Measurements from ENCODE around the gene WWC2.

Gene WWC2

DNA sequence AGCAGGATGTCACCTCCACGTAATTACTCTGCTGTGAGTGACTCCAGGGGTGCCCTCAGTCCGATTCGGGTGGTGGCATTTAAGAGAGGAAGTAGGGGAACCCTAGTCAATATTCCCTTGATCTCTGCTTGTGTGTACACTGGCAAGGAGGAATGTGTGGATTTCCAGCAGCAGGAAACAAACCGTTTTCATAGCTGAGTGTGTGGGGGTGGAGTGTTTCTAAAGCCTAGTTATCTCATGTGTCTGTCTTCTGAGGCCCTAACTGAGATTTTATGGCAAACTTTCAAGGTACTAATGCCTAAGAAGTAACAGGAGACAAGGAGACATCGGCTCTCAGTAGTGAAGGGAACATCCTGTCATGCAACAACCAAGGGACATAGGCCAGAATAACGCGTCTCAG, 229.8 kb downstream of the WWC2 start:
- no peak for DNase-seq (ENCODE audit: low read depth, low spot score)

- DNase-seq (ENCODE audit: low read depth, low spot score), result no peak
Observed at GRCh38 chr4:183329244-183329643, 230.2 kb downstream of the WWC2 start.

DNA sequence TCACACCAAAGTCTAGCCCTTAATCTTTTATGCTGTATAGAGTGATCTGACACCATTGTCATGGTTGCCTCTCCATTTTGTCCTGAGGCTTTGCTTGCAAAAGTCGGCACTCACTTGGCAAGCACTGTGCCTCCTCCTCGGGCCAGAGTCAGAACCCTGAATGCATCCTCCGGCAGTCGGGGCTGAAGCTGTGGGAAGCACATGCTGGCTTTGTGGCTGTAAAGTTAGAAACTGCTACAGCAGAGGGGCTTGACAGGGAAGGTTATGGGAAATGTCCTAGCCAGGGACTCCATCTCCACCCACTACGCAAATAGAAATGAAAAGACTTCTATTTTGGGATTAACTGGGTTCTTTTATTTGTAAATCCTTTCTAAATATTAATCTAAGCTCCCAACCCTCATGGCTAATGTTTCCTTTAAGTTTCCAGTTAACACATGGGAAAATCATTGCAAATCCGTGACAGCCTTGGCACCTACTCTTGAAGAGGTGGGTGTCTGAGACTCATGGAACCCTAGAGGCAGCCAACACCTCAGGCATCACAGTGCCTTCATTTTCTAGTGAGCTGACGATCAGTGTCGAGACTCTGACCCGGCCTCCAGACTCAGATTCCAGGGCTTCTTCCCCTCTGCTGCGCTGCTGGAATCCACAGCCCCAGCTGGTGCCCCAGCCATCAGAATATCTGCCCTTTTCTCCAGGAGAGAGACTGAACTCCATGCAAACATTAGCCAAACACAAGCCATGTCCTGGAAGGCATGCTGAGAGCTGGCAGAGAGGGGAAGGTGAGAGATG, 231.1 kb downstream of the WWC2 start:
- no peak for DNase-seq (ENCODE audit: low read depth, low spot score)

DNA sequence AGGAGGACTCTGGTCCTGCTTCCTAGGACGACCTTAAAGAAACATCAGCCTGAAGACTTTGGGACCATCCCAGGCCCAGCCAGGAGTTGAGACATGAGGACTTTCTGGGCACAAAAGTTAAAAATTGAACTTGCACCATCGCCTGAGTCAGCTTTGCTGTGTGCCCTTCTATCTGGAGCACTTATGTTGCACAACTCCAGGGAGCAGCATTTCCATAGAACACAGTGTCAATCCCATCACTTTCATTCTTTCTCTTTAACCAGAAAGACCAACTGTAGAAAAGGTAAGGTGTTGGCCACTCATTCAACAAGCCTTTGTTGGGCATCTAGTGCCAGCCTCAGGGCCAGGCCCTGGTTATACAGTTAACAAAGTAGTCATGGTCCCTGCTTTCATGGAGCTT, 231.8 kb downstream of the WWC2 start:
- no peak for DNase-seq (ENCODE audit: low read depth, low spot score)

DNA sequence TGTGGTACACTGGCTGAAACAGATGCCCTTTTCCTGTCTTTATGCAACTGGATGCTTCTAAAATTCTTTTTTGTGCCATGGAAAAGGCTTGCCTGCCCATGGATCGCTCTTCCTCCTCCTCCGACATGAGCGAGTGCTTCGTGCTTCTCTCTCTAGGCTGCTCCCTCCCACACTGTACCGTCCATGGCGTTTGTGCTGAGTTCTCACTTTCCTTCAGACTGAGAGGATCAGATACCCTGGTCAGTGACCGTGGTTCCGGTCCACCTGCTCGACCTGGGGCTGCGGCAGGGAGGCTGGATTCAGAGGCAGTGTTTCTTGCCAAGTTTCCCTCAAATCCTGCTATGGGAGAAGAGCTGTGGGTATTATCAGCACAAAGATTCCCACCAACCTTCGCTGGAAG, 233.4 kb downstream of the WWC2 start:
- DNase-seq (ENCODE audit: low read depth, low spot score), result no peak

DNA sequence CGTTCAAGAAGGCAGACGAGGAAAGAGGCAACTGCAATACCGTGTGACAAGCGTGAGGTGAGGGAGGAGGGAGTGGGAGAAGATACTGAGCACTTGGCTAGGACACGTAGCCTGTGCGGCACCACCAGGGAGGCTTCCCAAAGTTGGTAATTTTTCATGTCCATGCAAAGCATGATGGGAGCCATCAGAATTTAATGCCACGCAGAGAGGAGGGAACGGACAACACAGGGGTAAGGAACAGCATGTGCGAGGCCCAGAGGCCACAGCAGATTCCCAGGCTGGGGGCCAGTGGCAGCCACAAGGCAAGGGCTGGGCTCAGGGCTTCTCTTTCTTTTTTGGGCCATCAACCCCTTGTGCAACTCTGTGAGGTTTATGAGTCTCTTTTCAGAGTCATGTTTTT, 234.1 kb downstream of the WWC2 start:
- no peak for DNase-seq (ENCODE audit: low read depth, low spot score)

DNA sequence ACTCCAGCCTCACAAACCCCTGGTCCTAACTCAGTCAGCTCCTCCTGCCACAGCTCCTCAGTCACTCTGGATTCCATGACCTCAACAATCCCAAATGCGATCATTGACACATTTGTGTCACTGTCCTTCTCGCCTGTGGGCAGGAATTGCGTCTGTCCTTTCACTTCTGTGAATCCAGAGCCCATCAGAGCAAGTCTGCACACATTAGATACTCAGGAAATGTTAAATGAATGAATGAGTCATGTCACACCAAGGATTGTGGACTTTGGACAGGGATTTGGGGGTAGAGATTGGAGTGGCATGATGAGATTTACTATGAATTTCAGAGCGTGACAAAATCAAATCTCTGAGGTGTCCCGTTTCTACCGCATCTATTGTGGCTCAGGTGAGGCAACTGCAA, 234.9 kb downstream of the WWC2 start:
- DNase-seq (ENCODE audit: low read depth, low spot score), result no peak

DNA sequence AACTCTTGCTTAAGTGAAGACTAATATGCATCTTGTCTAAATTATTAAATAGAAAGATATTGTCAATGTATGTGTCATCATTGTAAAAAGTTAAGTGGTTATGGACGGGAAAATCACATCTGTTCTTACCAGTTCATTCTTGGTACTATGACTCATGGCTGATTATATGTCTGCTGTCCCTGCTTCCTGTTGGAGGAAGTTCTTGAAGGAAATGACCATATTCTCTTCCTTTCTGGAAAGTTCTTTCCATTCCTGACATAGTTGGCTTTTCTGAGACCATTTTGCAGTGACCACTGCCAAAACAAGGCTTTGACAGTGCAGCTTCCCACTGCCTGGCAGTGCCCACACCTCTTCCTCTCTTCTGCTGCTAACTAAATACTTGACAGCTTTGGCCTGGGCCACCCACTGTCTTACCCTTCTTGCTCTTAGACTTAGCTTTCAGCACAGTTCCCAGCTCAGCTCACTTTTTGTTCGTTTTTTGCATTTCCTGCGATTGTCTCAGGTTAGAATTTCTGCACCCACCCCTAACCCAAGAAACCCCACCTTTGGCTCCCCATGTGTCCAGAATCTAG, 236.4 kb downstream of the WWC2 start:
- peak; percentile 26 for DNase-seq (ENCODE audit: low read depth, low spot score)

DNA sequence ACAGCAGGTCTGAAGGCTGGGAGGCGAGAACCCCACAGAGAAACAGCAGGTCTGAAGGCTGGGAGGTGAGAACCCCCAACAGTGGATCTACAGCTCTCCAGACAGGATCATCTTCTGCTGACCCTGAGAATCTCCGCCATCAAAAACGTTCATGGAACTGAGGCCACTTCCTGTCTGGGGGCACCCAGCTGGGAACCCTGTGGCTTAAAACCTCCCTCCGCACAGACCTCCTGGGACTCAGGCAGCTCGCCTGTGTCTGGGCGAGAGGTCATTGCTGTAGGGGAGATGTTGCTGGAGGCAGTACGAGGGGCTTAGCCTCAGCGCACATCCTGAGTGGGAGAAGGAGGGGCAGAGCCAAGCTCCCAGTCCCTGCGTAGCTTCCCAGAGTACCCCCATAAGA, 238.3 kb downstream of the WWC2 start:
- DNase-seq (ENCODE audit: low read depth, low spot score), result peak; percentile 37

- DNase-seq (ENCODE audit: low read depth, low spot score), result peak; percentile 37
Observed at GRCh38 chr4:183337833-183338232, 238.8 kb downstream of the WWC2 start.

GRCh38 chr4:183342541-183343533, 243.8 kb downstream of the WWC2 start:
- no peak for DNase-seq (ENCODE audit: low read depth, low spot score)

- DNase-seq (ENCODE audit: low read depth, low spot score), result no peak
Observed at GRCh38 chr4:183343730-183344129, 244.7 kb downstream of the WWC2 start.

- no peak for DNase-seq (ENCODE audit: low read depth, low spot score)
Observed at GRCh38 chr4:183344523-183345255, 245.6 kb downstream of the WWC2 start.

- DNase-seq (ENCODE audit: low read depth, low spot score), result no peak
Observed at GRCh38 chr4:183345261-183345660, 246.2 kb downstream of the WWC2 start.

- no peak for DNase-seq (ENCODE audit: low read depth, low spot score)
Observed at GRCh38 chr4:183347146-183347545, 248.1 kb downstream of the WWC2 start.

- DNase-seq (ENCODE audit: low read depth, low spot score), result no peak
Observed at GRCh38 chr4:183347566-183347965, 248.5 kb downstream of the WWC2 start.

GRCh38 chr4:183348136-183348535, 249.1 kb downstream of the WWC2 start:
- DNase-seq (ENCODE audit: low read depth, low spot score), result no peak

DNA sequence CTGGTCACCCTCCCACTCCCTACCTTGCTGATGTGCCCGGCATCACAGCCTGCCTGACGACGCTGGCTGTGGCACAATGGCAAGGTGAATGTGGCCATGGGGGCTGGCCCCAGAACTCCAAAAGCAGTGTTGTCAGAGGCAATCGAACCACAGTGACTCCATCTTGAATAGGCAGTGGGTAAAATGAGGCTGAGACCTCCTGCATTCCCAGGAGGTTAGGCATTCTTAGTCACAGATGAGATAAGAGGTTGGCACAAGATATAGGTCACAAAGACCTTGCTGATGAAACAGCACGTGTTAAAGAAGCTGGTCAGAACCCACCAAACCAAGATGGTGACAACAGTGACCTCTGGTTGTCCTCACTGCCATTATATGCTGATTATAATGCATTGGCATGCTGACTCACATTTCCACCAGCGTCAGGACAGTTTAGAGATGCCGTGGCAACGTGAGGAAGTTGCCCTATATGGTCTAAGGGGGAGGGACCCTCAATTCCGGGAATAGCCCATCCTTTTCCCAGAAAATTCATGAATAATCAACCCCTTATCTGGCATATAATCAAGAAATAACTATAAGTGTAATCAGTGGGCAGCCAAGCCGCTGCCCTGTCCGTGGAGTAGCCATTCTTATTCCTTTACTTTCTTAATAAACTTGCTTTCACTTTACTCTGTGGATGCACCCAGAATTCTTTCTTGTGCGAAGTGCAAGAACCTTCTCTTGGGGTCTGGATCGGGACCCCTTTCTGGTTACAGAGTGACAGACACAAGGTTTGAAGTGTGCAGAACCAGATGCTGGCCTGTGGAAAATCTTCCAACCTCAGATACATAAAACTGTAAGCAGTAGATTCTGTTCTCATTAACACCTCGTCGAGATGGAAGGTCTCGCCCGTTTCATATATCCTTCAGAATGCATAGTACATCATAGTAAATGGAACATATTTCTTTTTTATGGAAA, 249.9 kb downstream of the WWC2 start:
- DNase-seq (ENCODE audit: low read depth, low spot score), result no peak

GRCh38 chr4:183349673-183350072, 250.6 kb downstream of the WWC2 start:
- DNase-seq (ENCODE audit: low read depth, low spot score), result no peak

DNA sequence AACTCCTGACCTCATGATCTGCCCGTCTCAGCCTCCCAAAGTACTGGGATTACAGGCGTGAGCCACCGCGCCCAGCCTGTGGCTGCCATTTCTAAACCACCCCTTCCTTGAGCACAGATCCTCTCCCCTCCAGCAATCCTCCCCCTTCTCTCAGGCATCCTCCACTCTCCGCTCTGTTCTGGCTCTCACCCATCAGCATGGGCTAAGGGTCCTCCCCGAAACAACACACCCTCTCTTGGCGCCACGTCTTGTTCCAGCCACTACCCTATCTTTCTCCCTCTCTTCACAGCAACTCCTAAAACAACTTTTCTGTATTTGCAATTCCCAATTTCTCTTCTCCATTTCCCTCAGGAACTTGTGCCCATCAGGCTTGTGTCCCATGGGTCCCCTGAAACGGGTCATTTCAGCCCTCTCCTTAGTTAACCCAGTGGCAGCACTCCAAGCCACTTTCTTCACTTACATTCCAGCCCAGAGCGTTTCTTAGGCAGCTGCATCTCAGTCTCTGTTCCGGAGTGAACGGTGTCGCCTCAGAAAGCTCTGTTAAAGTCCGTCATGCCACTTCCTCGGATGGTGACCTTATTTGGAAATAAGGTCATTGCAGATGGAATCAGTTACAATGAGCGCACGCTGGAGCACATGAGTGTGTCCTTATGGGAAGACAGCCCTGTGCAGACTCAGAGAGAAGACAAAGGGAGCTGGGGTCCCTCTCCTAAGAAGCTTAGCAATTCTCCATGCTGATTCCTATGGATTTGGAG, 251.4 kb downstream of the WWC2 start:
- no peak for DNase-seq (ENCODE audit: low read depth, low spot score)
